ENCODE measurements around the gene MYH11. TPM values are rescaled to one million over a fixed set of nuclear protein-coding genes. Genes with fewer than 3 reads are reported as not detected.

Gene MYH11
- total and polyA plus RNA-seq, 10 of the 15 experiments (the other 5 are each of a cell fraction or from before 2014, with no cell fraction given), result 0.01 to 1.9 (median 0.13) TPM; not detected in 1

- TF ChIP-seq PAX8 (IDR thresholded peaks at IDR 0.05) (no peak), RB1 (IDR thresholded peaks at IDR 0.05; ENCODE audit: borderline replicate concordance) (no peak), TCF3 (IDR thresholded peaks at IDR 0.05; ENCODE audit: borderline replicate concordance, insufficient read depth, low read depth, low read length) (no peak), ZNF622 (IDR thresholded peaks at IDR 0.05) (no peak), USF2 (IDR thresholded peaks at IDR 0.05; ENCODE audit: borderline replicate concordance, low read depth, low read length) (no peak), MTA3 (IDR thresholded peaks at IDR 0.05; ENCODE audit: borderline replicate concordance, low read length) (no peak), SREBF1 (IDR thresholded peaks at IDR 0.05; ENCODE audit: low read length) (no peak), SMAD5 (IDR thresholded peaks at IDR 0.05; ENCODE audit: low read depth) (no peak), IKZF2 (IDR thresholded peaks at IDR 0.05) (no peak)
- Histone ChIP-seq H4K20me1 (ENCODE audit: control insufficient read depth, insufficient read depth) (peaks cover 6% of the 10 kb centered on the region; the same call in 1 of the 2 replicates), H3K4me3 (no peak overlapping the region), H3K4me1 (ENCODE audit: control insufficient read depth, insufficient read depth, low read length) (no peaks in the 10 kb centered on the region), H3K4me2 (ENCODE audit: control insufficient read depth, insufficient read depth) (no peak overlapping the region), H2AFZ (ENCODE audit: control insufficient read depth, low read depth, low read length) (no peak overlapping the region), H3K9me3 (replicated peaks; ENCODE audit: control insufficient read depth, insufficient read depth, low read length) (no peaks in the 10 kb centered on the region), H3K79me2 (ENCODE audit: control insufficient read depth, insufficient read depth, low read length) (peaks cover 5% of the 10 kb centered on the region), H3K27me3 (replicated peaks in 1 of 2; ENCODE audit: control insufficient read depth in 2 of 2, insufficient read depth in 2 of 2, low read length in 1 of 2) (no peaks in the 10 kb centered on the region), H3K36me3 (ENCODE audit: control insufficient read depth in 2 of 2, insufficient read depth in 2 of 2, low read length in 1 of 2) (peaks cover 34 to 49% of the 10 kb centered on the region in 2 experiments), H3K9ac (ENCODE audit: control insufficient read depth, insufficient read depth, low read length) (no peak overlapping the region), H3K27ac (ENCODE audit: control insufficient read depth, insufficient read depth) (no peak overlapping the region)
- intact Hi-C loops (cut with micrococcal nuclease; ENCODE audit: unreplicated experiment), result no loop called here
- POLR2A ChIA-PET, result no interaction called here
- 76% methylated on average over 10 of the region's 10 CpGs for whole genome bisulfite sequencing (ENCODE audit: insufficient coverage, insufficient replicate concordance, low lambda C conversion rate, missing lambda C conversion rate)
- no peak for ATAC-seq
- DNase-seq (ENCODE audit: low read depth, low spot score), result no peak
- CTCF ChIA-PET, result no interaction called here
- SMC1A ChIA-PET (ENCODE audit: uncharacterized antibody, unreplicated experiment), result no interaction called here
- RAD21 ChIA-PET (ENCODE audit: unreplicated experiment), result no interaction called here
- no TSS peak for BruUV-seq (replicated peaks)
- no peak for FAIRE-seq
- in situ Hi-C loops (cut with MboI), result no loop called here
Observed at GRCh38 chr16:15676506-15676905, 180.3 kb downstream of the MYH11 start.

DNA sequence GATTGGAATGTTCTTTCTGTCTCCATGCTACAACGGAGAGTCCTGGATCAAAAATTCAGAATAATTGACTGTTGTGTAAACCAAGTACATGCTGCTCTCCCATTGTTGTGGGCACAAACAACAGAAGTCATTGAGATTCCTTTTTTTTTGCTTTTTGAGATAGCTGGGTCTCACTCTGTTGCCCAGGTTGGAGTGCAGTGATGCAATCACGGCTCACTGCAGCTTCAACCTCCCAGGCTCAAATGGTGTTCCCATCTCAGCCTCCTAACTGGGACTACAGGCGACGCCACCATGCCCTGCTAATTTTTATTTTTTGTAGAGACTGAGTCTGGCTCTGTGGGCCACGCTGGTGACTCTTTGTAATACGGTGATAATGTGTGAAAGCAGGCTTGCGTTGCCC lies 182.3 kb downstream of the MYH11 start:
- no peak overlapping the region for H2AFZ ChIP-seq (ENCODE audit: control insufficient read depth, low read depth, low read length)
- no peaks in the 10 kb centered on the region for H3K27me3 ChIP-seq (replicated peaks in 1 of 2; ENCODE audit: control insufficient read depth in 2 of 2, insufficient read depth in 2 of 2, low read length in 1 of 2)
- ChIA-PET SMC1A (ENCODE audit: uncharacterized antibody, unreplicated experiment) (no interaction called here), POLR2A (no interaction called here), CTCF (no interaction called here), RAD21 (ENCODE audit: unreplicated experiment) (no interaction called here)
- peaks cover 42 to 46% of the 10 kb centered on the region in 2 experiments for H3K36me3 ChIP-seq (ENCODE audit: control insufficient read depth in 2 of 2, insufficient read depth in 2 of 2, low read length in 1 of 2)
- FAIRE-seq (no peak), DNase-seq (ENCODE audit: low read depth, low spot score) (no peak), ATAC-seq (no peak)
- H3K4me2 ChIP-seq (ENCODE audit: control insufficient read depth, insufficient read depth), result no peak overlapping the region
- TF ChIP-seq IKZF1 (conservative IDR thresholded peaks at IDR 0.05) (no peak), IKZF2 (IDR thresholded peaks at IDR 0.05) (no peak), CREB1 (IDR thresholded peaks at IDR 0.05; ENCODE audit: low read depth) (no peak), ESRRA (IDR thresholded peaks at IDR 0.05; ENCODE audit: low read length) (no peak), DPF2 (IDR thresholded peaks at IDR 0.05) (no peak), NR2C2 (IDR thresholded peaks at IDR 0.05; ENCODE audit: borderline replicate concordance, control insufficient read depth, insufficient read length, low read depth) (no peak)
- TF ChIP-seq, protein P1, sequence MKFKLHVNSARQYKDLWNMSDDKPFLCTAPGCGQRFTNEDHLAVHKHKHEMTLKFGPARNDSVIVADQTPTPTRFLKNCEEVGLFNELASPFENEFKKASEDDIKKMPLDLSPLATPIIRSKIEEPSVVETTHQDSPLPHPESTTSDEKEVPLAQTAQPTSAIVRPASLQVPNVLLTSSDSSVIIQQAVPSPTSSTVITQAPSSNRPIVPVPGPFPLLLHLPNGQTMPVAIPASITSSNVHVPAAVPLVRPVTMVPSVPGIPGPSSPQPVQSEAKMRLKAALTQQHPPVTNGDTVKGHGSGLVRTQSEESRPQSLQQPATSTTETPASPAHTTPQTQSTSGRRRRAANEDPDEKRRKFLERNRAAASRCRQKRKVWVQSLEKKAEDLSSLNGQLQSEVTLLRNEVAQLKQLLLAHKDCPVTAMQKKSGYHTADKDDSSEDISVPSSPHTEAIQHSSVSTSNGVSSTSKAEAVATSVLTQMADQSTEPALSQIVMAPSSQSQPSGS (IDR thresholded peaks at IDR 0.05; ENCODE audit: low read length), result no peak
- TF ChIP-seq, protein P2, sequence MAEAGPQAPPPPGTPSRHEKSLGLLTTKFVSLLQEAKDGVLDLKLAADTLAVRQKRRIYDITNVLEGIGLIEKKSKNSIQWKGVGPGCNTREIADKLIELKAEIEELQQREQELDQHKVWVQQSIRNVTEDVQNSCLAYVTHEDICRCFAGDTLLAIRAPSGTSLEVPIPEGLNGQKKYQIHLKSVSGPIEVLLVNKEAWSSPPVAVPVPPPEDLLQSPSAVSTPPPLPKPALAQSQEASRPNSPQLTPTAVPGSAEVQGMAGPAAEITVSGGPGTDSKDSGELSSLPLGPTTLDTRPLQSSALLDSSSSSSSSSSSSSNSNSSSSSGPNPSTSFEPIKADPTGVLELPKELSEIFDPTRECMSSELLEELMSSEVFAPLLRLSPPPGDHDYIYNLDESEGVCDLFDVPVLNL (IDR thresholded peaks at IDR 0.05; ENCODE audit: low read depth, low read length), result no peak
- no peak overlapping the region for H3K4me3 ChIP-seq
- peaks cover 5% of the 10 kb centered on the region for H3K79me2 ChIP-seq (ENCODE audit: control insufficient read depth, insufficient read depth, low read length)
- no peak overlapping the region for H3K27ac ChIP-seq (ENCODE audit: control insufficient read depth, insufficient read depth)
- no TSS peak for BruUV-seq (replicated peaks)
- H4K20me1 ChIP-seq (ENCODE audit: control insufficient read depth, insufficient read depth), result peaks cover 6% of the 10 kb centered on the region; the same call in 1 of the 2 replicates
- intact Hi-C loops (cut with micrococcal nuclease; ENCODE audit: unreplicated experiment) (no loop called here), in situ Hi-C loops (cut with MboI) (no loop called here)
- H3K9ac ChIP-seq (ENCODE audit: control insufficient read depth, insufficient read depth, low read length), result no peak overlapping the region
- over 99% methylated on average over 7 of the region's 7 CpGs for WGBS (ENCODE audit: insufficient coverage, insufficient replicate concordance, low lambda C conversion rate, missing lambda C conversion rate)
- H3K9me3 ChIP-seq (replicated peaks; ENCODE audit: control insufficient read depth, insufficient read depth, low read length), result no peaks in the 10 kb centered on the region
- no peaks in the 10 kb centered on the region for H3K4me1 ChIP-seq (ENCODE audit: control insufficient read depth, insufficient read depth, low read length)
